Measurements from ENCODE around the gene MARK3.

DNA sequence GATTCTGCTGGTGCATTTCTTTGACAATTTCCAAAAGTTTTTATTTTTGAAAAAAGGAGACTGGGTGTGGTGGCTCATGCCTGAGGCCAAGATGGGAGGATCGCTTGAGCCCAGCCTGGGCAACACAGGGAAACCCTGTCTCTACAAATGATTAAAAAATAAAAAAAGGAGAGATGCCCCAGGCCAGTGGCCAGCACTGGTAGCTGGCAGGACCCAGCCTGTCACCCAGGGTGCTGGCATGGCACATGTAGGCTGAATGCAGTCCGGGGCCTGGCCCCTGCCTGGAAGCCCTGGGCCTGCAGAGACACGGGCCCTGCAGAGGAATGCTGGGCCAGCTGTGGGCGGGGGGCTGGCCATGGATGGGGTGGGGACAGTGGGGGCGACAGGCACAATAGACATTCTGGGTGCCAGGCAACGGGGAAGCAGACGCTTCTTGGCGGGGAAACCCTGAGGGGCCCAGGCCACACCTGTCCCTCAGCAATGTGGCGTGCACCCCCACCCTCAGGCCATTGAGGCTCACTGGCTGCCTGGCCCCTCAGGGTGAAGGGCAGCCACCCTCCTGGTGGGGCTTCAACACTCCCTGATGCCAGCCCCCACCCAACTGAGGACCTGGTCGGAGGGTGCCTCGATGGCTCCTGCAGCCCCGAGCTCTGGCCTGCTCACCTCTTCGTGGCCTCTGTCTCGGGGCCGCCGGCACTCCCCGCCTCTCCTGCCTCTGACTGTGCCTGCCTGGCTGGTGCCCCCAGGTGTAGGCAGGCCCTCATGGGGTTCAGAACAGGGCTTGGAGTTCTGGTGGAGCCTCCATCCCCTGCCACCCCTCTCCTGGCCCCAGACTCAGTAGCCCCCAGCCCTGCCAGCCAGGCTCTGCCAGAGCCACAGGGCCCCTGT is 155.8 kb downstream of the MARK3 start:
- TF ChIP-seq POLR2A (IDR thresholded peaks at IDR 0.05) (no peak), EP300 (IDR thresholded peaks at IDR 0.05) (peak in 1 of 2 donors; percentile 10)
- TF ChIP-seq, protein P1, sequence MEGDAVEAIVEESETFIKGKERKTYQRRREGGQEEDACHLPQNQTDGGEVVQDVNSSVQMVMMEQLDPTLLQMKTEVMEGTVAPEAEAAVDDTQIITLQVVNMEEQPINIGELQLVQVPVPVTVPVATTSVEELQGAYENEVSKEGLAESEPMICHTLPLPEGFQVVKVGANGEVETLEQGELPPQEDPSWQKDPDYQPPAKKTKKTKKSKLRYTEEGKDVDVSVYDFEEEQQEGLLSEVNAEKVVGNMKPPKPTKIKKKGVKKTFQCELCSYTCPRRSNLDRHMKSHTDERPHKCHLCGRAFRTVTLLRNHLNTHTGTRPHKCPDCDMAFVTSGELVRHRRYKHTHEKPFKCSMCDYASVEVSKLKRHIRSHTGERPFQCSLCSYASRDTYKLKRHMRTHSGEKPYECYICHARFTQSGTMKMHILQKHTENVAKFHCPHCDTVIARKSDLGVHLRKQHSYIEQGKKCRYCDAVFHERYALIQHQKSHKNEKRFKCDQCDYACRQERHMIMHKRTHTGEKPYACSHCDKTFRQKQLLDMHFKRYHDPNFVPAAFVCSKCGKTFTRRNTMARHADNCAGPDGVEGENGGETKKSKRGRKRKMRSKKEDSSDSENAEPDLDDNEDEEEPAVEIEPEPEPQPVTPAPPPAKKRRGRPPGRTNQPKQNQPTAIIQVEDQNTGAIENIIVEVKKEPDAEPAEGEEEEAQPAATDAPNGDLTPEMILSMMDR (IDR thresholded peaks at IDR 0.05), result no peak
